ENCODE results near the gene AHDC1. TPM values are rescaled to one million over a fixed set of nuclear protein-coding genes. Genes with fewer than 3 reads are reported as not detected.

AHDC1 gene
- polyA plus RNA-seq, 3 donors from 2014 or later = 1.2 to 6.3 TPM; not detected in 1

DNA sequence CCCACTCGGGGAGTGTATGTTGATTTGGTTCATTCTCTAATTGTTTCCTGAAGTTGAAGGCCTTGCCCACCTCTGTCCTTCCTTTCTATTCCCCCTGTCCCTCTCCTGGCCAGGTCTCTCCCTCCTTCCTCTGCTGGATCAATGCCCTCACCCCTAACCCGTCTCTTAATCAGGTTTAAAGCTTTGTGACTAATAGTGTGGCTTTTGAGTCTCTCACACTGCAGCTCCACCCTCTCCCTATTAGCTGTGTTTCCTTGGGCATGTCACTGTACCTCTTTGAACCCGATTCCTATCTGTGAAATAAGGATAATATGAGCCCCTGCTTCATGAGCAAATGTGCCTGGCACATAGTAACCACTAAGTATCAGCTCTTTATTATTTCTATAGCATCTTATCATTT is 20.5 kb downstream of the AHDC1 start:
- H3K27ac Mint-ChIP-seq = peak overlapping the region in 3 of 6 donors; percentile 35 to 79 (median 36)
- H3K4me1 Mint-ChIP-seq = peaks cover 27 to 51% of the 10 kb centered on the region in 2 donors
- H3K36me3 Mint-ChIP-seq = no peaks in the 10 kb centered on the region
- peaks cover 0 to 2% (median 0%) of the 10 kb centered on the region in 3 donors for H3K27me3 Mint-ChIP-seq (ENCODE audit: low read depth in 3 of 3)
- no peaks in the 10 kb centered on the region for H3K9me3 Mint-ChIP-seq
- H3K4me3 Mint-ChIP-seq = no peak overlapping the region
- no peak for DNase-seq

DNA sequence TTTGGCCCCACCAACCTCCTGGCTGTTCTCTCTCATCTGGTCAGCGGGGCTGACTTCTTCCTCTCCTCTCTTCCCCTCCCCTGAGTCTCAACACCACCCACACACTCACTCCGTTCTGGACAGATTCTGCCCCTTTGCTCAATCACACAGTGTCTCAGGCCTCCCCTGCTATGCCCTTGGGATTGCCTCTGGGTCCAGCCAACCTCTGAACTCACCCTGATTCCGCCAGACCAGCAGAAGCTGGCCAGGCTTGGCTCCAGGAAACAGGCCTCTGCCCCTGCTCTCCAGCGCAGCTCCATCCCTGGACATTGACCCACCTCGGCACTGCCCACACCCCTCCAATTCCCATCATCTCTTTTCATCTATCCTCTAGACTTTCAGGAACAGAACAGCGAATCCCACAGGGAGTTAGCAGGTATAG is 22.1 kb downstream of the AHDC1 start:
- peaks cover 31 to 58% of the 10 kb centered on the region in 2 donors for H3K4me1 Mint-ChIP-seq
- peak overlapping the region in 2 of 6 donors; percentile 17 to 26 for H3K27ac Mint-ChIP-seq
- no peaks in the 10 kb centered on the region for H3K9me3 Mint-ChIP-seq
- peaks cover under 1 to 2% (median 2%) of the 10 kb centered on the region in 3 donors for H3K27me3 Mint-ChIP-seq (ENCODE audit: low read depth in 3 of 3)
- H3K36me3 Mint-ChIP-seq = no peaks in the 10 kb centered on the region
- no peak overlapping the region for H3K4me3 Mint-ChIP-seq
- DNase-seq = no peak

DNA sequence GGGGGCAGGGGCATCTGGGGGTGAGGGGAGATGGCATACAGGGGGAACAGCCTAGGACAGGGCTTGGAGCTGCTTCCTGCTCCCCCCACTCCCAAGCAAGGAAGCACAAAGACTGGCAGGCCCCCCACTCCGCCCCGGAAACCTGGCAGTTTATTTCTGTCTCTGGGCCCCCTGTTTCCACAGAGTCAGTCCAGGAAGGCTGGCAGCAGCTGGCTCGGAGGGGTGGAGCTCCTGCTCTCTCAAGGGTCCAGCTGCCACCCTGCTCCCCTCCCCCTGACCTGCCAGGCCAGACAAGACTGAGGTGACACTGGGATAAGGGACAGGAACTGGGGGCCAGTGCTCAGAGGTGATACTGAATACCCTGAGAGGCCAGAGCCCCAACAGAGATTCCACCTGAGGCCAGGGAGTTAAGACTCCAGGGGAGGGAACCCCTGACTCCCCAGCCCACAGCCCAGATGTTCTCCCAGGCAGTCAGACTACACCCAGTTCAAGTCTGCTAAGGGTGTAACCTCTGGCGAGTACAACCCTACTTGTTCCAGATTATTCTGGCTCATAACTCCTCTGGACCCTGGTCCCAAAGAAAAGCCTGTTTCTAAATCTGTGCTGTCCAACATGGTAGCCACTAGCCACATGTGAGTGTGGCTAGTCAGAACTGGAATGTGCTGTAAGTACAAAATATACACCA is 26.3 kb downstream of the AHDC1 start:
- Mint-ChIP-seq H3K4me1 (peaks cover 47 to 68% of the 10 kb centered on the region in 2 donors), H3K4me3 (no peak overlapping the region)

DNA sequence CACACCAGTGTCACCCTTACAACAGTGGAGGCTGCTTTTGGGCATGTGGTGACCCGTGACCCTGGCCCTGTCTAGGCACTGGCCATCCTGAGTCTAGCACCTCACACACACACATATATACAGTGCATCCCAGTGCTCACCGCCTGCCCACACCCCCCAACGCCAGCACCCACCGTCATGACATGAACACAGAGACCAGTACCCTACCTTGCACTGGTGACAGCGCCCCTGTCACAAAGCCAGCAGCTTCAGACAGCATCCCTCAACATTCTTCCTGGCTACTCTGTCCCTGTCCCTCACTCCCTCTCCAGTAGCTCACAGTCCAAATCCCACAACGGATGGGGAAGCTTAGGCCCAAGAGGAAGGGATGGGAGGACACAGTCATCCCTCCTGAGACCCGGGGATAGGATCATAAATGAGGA is 27.1 kb downstream of the AHDC1 start:
- Mint-ChIP-seq H3K27ac (no peak overlapping the region), H3K9me3 (no peaks in the 10 kb centered on the region), H3K36me3 (no peaks in the 10 kb centered on the region), H3K4me1 (peaks cover 51 to 68% of the 10 kb centered on the region in 2 donors), H3K4me3 (peak overlapping the region in 3 of 5 donors; percentile 4 to 44 (median 21)), H3K27me3 (ENCODE audit: low read depth in 3 of 3) (peaks cover 3 to 5% (median 4%) of the 10 kb centered on the region in 3 donors)
- no peak for DNase-seq

More for the DNA sequence above, 26.3 kb downstream of the AHDC1 start:
- Mint-ChIP-seq H3K9me3 (no peaks in the 10 kb centered on the region), H3K36me3 (no peaks in the 10 kb centered on the region), H3K27me3 (ENCODE audit: low read depth in 3 of 3) (peaks cover 3 to 5% (median 4%) of the 10 kb centered on the region in 3 donors), H3K27ac (no peak overlapping the region)
- no peak for DNase-seq

DNA sequence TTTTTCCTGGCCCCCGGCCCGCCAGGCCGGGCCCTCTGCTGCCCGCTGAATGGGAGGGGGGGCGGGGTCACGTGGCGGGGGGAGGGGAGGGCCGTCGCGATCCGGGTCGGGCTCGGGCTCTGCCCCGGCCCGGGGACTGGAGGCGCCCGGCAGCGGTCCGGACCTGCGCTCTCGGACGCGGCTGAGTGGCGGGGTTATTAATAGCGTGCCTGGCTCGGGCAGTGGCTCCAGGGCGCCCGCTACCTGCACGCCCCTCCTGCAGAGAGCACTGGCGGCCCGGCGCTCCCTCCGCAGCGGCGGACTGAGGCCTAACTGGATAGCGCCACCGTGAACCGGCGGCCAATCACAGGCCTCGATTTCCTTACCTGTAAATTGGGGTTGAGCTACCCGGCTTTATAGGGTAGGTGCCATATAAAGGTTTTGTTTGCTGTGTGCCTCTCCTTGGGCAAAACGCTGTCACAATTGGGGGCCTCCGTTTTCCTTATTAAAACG is 28.1 kb downstream of the AHDC1 start:
- Mint-ChIP-seq H3K36me3 (no peaks in the 10 kb centered on the region), H3K27ac (no peak overlapping the region), H3K27me3 (ENCODE audit: low read depth in 3 of 3) (peaks cover 3 to 5% (median 4%) of the 10 kb centered on the region in 3 donors), H3K4me3 (peak overlapping the region; percentile 6 to 40 (median 33)), H3K4me1 (peaks cover 49 to 63% of the 10 kb centered on the region in 2 donors), H3K9me3 (no peaks in the 10 kb centered on the region)
- no peak for DNase-seq

DNA sequence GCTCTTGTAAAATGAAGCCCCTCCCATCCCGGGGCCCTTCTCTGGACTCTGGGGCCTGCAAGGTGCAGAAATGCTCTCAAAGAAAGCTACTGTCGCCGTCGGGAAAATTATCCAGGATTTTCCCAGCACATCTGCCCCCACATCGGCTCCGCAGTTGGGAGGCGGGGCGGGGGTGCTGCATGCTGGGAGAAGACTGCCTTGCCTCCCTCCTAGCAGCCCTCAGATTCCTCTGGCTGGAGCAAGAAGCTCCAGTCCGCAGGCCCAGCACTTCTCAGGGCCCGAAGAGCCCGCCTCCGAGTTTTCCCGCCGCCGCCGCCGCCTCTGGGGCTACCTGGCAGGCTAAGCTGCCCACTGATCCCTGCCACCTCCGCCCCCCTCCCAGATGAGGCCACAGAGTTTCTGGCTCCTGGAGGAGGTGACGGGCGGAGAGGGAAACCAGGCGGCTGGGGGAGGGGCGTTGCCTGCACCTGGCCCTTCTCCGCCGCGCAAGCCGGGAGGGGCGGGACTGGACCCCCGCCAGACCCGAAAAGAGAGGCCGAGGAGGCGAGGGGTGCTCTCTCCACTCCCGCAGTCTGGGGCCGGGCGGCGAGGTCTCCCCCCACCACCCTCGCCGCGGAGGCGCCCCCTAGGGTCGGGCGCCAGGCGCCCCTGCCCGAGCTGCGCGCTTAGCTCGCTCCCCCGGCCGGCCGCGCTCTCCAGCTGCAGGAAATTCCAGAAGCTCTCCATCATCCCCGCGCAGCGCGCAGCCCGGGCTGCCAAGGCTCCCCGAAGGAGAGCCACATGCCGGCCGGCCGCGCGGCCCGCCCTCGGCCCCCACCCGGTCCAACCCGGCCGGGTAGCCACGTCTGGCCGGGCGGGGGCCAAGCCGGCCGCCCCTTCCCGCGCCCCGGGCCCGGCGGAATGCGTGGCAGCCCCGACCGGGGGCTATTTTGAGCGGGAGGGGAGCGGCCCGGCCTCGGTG is 28.8 kb downstream of the AHDC1 start:
- Mint-ChIP-seq H3K9me3 (no peaks in the 10 kb centered on the region), H3K36me3 (no peaks in the 10 kb centered on the region), H3K4me3 (no peak overlapping the region), H3K4me1 (peaks cover 46 to 63% of the 10 kb centered on the region in 2 donors), H3K27me3 (ENCODE audit: low read depth in 3 of 3) (peaks cover 3 to 5% (median 4%) of the 10 kb centered on the region in 3 donors), H3K27ac (peak overlapping the region in 1 of 6 donors; percentile 27)
- DNase-seq = no peak

DNA sequence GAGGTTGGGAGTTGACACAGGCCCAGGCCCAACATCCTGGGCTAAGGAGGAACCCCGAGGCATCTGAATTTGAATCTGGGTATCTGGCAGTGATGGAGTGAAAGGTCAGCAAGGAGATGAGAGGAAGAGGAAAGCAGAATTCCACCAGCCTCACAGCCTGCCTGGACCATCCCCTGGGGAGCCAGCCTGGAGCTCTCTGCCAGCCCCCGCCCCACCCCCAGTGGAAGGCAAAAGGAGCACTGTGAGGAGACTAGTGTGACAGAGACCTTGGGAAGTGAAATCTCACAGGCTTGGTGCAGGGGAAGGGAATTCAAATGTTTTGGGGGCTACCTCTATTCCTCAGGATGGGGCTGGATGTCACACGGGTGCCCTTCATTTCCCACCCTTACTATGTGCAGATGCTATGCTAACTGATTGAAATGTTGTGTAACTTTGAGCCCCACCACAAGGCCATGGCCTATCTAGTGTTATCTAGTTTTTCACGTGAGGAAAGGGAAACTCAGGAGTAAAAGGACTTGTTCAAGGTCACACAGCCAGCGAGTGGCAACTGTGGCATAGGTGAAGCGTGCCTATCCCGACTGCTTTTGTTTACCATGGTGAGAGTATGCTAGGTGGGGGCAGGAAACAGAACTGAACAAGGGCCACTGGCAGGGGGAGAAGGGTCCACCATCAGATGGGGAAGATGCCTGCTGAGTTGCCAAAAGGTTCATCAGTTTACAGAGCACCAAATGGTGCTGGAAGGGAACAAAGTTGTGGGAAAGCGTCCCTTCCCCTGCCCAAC is 29.8 kb downstream of the AHDC1 start:
- peak overlapping the region; percentile 36 to 63 (median 53) for H3K4me3 Mint-ChIP-seq
- no peaks in the 10 kb centered on the region for H3K36me3 Mint-ChIP-seq
- H3K27me3 Mint-ChIP-seq (ENCODE audit: low read depth in 3 of 3) = peaks cover 3 to 5% (median 4%) of the 10 kb centered on the region in 3 donors
- peaks cover 46 to 60% of the 10 kb centered on the region in 2 donors for H3K4me1 Mint-ChIP-seq
- no peaks in the 10 kb centered on the region for H3K9me3 Mint-ChIP-seq
- H3K27ac Mint-ChIP-seq = peak overlapping the region in 1 of 6 donors; percentile 27
- DNase-seq = no peak

DNA sequence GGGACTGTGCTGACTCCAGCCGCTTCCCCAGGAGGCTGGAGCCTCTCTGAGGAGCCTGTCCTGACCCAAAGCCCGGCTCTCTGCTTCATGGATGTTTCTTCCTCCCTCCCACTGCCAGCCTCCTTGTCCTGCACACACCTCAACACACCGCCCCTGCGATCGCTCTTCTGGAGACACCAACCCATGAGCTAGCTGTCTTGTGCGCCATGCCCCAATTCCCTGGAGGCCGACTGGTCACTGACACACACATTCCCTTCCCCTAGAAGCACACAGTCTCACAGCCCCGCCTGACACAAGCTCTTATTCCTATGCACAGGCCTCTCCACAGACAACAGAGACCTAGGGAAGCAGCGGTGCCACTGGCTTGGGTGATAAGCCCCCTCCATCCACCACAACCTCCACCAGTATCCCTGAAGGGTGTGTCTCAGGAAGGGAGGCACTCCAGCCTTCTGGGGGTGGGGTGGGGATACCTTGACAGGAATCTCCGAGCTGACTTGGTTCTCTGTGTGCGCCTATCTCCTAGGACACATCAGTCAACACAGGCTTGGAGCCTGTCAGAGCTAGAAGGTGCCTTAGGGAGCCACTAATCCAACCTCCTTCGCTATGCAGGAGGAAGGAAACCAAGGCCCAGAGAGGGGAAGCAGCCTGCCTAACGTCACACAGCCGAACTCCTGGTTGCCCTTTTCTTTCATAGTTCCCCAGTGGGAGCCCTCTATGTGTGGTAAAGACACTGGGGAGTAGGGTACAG is 31.1 kb downstream of the AHDC1 start:
- Mint-ChIP-seq H3K4me3 (peak overlapping the region in 1 of 5 donors; percentile 58), H3K4me1 (peaks cover 50 to 63% of the 10 kb centered on the region in 2 donors), H3K36me3 (no peaks in the 10 kb centered on the region), H3K27me3 (ENCODE audit: low read depth in 3 of 3) (peaks cover 3 to 7% (median 4%) of the 10 kb centered on the region in 3 donors), H3K27ac (peak overlapping the region in 4 of 6 donors; percentile 34 to 81 (median 58)), H3K9me3 (no peaks in the 10 kb centered on the region)
- DNase-seq = no peak

DNA sequence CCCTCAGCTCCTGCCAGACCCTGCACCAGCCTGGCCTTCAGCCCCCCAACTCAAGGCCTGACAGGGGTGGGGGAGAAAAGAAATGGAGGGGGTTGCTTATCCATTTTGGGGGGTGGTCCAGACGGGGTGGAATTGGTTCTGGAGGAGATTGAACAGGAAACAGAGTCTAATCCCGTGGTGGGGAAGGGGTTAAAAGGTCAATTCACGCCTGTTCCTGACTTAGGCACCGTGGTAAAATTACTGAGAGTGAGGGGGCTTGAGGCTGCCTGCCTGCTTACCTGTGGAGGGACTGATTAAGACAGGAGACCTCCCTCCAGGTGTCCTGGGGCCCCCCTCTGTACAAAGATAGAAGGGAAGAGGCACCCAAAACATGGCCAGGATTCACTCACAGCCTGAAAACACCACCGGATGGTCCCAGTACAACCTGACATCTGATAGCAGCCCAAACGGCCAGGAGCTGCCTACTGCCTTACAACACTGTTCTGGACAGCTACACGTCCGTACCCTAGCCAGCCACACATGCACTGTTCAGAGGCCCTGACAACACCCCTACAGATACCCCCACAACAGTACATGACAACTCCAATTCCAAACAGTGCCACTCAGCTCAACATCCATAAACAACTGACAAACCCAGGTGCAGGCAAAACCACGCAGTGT is 31.8 kb downstream of the AHDC1 start:
- no peaks in the 10 kb centered on the region for H3K36me3 Mint-ChIP-seq
- peak overlapping the region in 2 of 6 donors; percentile 34 to 81 for H3K27ac Mint-ChIP-seq
- no peaks in the 10 kb centered on the region for H3K9me3 Mint-ChIP-seq
- DNase-seq = no peak
- H3K4me1 Mint-ChIP-seq = peaks cover 53 to 66% of the 10 kb centered on the region in 2 donors
- H3K4me3 Mint-ChIP-seq = peak overlapping the region in 1 of 5 donors; percentile 58
- H3K27me3 Mint-ChIP-seq (ENCODE audit: low read depth in 3 of 3) = peaks cover 3 to 7% (median 4%) of the 10 kb centered on the region in 3 donors

DNA sequence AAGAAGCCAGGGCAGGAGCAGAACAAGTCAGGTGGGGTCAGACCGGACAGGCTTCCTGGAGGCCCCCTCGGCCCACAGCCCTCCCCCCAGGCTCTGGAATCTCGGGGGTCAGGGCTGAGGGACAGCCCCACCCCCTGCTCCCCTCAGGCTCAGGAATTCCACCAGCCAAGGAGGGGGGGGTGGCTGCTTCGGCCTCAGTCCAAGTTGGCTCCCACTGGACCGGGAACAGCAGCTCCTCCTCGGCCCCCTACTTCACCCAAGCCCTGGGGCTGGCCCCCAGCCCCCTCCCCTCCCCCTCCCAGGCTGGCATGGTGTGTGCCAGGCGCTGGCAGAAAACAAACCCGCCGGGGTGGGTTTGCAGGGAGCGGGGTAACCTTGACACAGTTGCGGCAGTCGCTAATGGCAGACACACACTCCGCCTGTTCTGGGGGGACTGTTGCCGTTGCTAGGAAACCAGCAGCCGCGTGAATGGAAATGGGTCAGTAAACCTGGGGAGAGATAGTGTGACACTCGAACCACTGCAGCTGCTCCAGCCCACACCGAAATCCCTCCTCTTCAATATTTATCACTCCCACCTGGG is 32.4 kb downstream of the AHDC1 start:
- no peaks in the 10 kb centered on the region for H3K36me3 Mint-ChIP-seq
- H3K27ac Mint-ChIP-seq = no peak overlapping the region
- H3K4me3 Mint-ChIP-seq = no peak overlapping the region
- DNase-seq = no peak
- peaks cover 47 to 60% of the 10 kb centered on the region in 2 donors for H3K4me1 Mint-ChIP-seq
- H3K9me3 Mint-ChIP-seq = no peaks in the 10 kb centered on the region
- peaks cover 0 to 7% (median 2%) of the 10 kb centered on the region in 3 donors for H3K27me3 Mint-ChIP-seq (ENCODE audit: low read depth in 3 of 3)

DNA sequence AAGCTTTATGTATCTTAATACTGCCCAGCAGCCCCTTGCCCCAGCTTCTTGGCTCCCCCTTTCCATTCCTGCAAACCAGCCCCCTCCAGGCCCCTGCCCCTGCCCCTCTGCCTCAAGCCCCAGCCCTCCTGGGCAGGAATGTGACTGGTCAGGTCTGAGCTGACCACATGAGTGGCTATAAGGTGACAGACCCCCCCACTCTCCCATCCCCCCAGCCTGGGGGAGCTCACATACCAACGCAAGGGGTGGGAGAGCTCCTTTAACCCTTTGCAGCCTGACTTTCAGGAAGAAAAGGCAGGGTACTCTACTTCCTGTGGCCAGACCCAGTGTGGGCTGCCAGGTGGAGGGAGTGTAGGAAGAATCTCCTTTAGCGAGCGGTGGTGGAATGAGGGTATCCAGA is 33.2 kb downstream of the AHDC1 start:
- Mint-ChIP-seq H3K4me1 (peaks cover 46 to 61% of the 10 kb centered on the region in 2 donors), H3K36me3 (no peaks in the 10 kb centered on the region), H3K4me3 (no peak overlapping the region), H3K27ac (no peak overlapping the region), H3K9me3 (no peaks in the 10 kb centered on the region), H3K27me3 (ENCODE audit: low read depth in 3 of 3) (peaks cover 0 to 9% (median 4%) of the 10 kb centered on the region in 3 donors)
- DNase-seq = no peak

DNA sequence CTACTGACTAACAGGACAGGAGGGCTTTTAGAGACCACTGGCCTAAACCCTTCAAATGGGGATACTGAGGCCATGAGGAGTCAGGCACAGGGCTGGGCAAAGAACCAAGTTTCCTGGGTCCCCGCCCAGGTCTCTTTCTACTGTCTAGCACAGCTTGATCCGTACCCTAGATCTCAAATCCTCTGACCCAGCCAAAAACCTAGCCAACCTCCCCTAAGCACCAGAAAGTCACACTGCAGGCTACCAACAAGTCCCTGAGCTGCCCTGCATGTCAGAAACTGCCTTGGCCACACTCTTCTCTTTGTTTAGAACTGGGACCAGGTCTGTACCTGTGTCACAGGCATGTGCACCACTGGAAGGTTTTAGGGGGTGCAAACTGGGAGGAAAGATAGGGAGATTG is 33.6 kb downstream of the AHDC1 start:
- peak overlapping the region in 3 of 5 donors; percentile 19 to 41 (median 21) for H3K4me3 Mint-ChIP-seq
- no peak for DNase-seq
- H3K27me3 Mint-ChIP-seq (ENCODE audit: low read depth in 3 of 3) = peaks cover 0 to 9% (median 4%) of the 10 kb centered on the region in 3 donors
- H3K36me3 Mint-ChIP-seq = no peaks in the 10 kb centered on the region
- no peaks in the 10 kb centered on the region for H3K9me3 Mint-ChIP-seq
- H3K27ac Mint-ChIP-seq = peak overlapping the region in 1 of 6 donors; percentile 31
- peaks cover 47 to 65% of the 10 kb centered on the region in 2 donors for H3K4me1 Mint-ChIP-seq

All from immature natural killer cell (primary cell).